WERI-Rb-1 (cell line): ENCODE results near the gene HNRNPA1.
A peak's percentile ranks its signal among the peaks of the same experiment; 100 is the strongest.
"Not testable (repeated sequence)": the region's sequence is repeated elsewhere in the genome, so short reads cannot be mapped to it uniquely, and the experiment has no call there.

Experiments used
- DNase-seq: peaks from one replicate; pipeline ENCODE4 v3.0.0-alpha.2; 2020
- H3K27ac ChIP-seq: fragments of 250-450 bp; sonication (Bioruptor Pico); 2 replicates; pipeline ENCODE4 v1.5.1; 2020; ENCODE audit warnings: mild to moderate bottlenecking, moderate library complexity
- H3K27me3 ChIP-seq: fragments of 250-450 bp; sonication (Bioruptor Pico); 2 replicates; pipeline ENCODE4 v1.5.1; 2021; ENCODE audit warnings: mild to moderate bottlenecking, low read depth, moderate library complexity; ENCODE audit not compliant: insufficient read depth, severe bottlenecking
- H3K36me3 ChIP-seq: fragments of 250-450 bp; sonication (Bioruptor Pico); 2 replicates; pipeline ENCODE4 v1.5.1; 2020; ENCODE audit warnings: mild to moderate bottlenecking, moderate library complexity
- H3K4me3 ChIP-seq: 2 replicates; pipeline ENCODE4 v1.5.1; 2011; ENCODE audit warnings: low read depth, mild to moderate bottlenecking, control low read depth, low read length
- H3K9me3 ChIP-seq: fragments of 250-450 bp; sonication (Bioruptor Pico); 2 replicates; pipeline ENCODE4 v1.5.1; 2021; ENCODE audit warnings: mild to moderate bottlenecking, moderate library complexity; ENCODE audit not compliant: severe bottlenecking
- CTCF ChIP-seq: IDR thresholded peaks from 2 replicates; pipeline ENCODE4 v1.5.1; 2011; ENCODE audit warnings: low read depth, mild to moderate bottlenecking, control low read depth, inconsistent platforms, low read length

The HNRNPA1 gene

GRCh38 chr12:54277823-54278276 is 2.7 kb upstream of the HNRNPA1 start:
- Histone ChIP-seq H3K9me3 (no peaks in the 10 kb centered on the region), H3K36me3 (peaks cover 69% of the 10 kb centered on the region), H3K27ac (no peak overlapping the region), H3K27me3 (no peaks in the 10 kb centered on the region), H3K4me3 (peak overlapping the region; percentile 100)
- TF ChIP-seq CTCF: no peak
- no peak for DNase-seq

- no peaks in the 10 kb centered on the region for H3K9me3 ChIP-seq
- peaks cover 69% of the 10 kb centered on the region for H3K36me3 ChIP-seq
- peak overlapping the region; percentile 100 for H3K4me3 ChIP-seq
- no peaks in the 10 kb centered on the region for H3K27me3 ChIP-seq
- no peak for TF ChIP-seq CTCF
- H3K27ac ChIP-seq: peak overlapping the region; percentile 98
- DNase-seq: no peak
Measured at GRCh38 chr12:54279227-54279631, 1.3 kb upstream of the HNRNPA1 start.

- DNase-seq: peak; percentile 99
- Histone ChIP-seq H3K36me3 (peaks cover 68% of the 10 kb centered on the region), H3K4me3 (peak within 1 kb of the TSS; percentile 100), H3K27ac (peak within 1 kb of the TSS; percentile 98), H3K27me3 (no peaks in the 10 kb centered on the region), H3K9me3 (no peaks in the 10 kb centered on the region)
- TF ChIP-seq CTCF: no peak
Measured at GRCh38 chr12:54279632-54280467, 676 bp upstream of the HNRNPA1 start, which contains the start of gene CBX5. Gene CBX5 (minus strand): TSS chr12:54280122. CDS start chr12:54257650, 22,472 bp downstream.

GRCh38 chr12:54281261-54281638 is 724 bp downstream of the HNRNPA1 start:
- H3K27ac ChIP-seq: peak overlapping the region; percentile 98
- H3K4me3 ChIP-seq: peak overlapping the region; percentile 89
- peaks cover 81% of the 10 kb centered on the region for H3K36me3 ChIP-seq
- not testable (repeated sequence) for DNase-seq, H3K9me3 ChIP-seq, H3K27me3 ChIP-seq

GRCh38 chr12:54281694-54282093 is 1.2 kb downstream of the HNRNPA1 start:
- Histone ChIP-seq H3K4me3 (peak overlapping the region; percentile 89), H3K27ac (peak overlapping the region; percentile 98), H3K36me3 (peaks cover 83% of the 10 kb centered on the region)
- not testable (repeated sequence) for H3K27me3 ChIP-seq, DNase-seq, H3K9me3 ChIP-seq

GRCh38 chr12:54282949-54283593 is 2.5 kb downstream of the HNRNPA1 start:
- H3K9me3 ChIP-seq: no peaks in the 10 kb centered on the region
- no peak for TF ChIP-seq CTCF
- H3K4me3 ChIP-seq: peak overlapping the region; percentile 89
- H3K27me3 ChIP-seq: no peaks in the 10 kb centered on the region
- H3K27ac ChIP-seq: no peak overlapping the region
- no peak for DNase-seq
- peaks cover 83% of the 10 kb centered on the region for H3K36me3 ChIP-seq

- DNase-seq, H3K27ac ChIP-seq, H3K27me3 ChIP-seq, H3K9me3 ChIP-seq: not testable (repeated sequence)
- peak overlapping the region; percentile 89; the same call in 1 of the 2 replicates for H3K4me3 ChIP-seq
- peaks cover 78% of the 10 kb centered on the region for H3K36me3 ChIP-seq
Measured at GRCh38 chr12:54284070-54284780, 3.7 kb downstream of the HNRNPA1 start.
